HFFc6 (cell line): Measurements from ENCODE around the gene KRT6B. TPM values are rescaled to one million over a fixed set of nuclear protein-coding genes. Genes with fewer than 3 reads are reported as not detected.
"Not testable (repeated sequence)": the region's sequence is repeated elsewhere in the genome, so short reads cannot be mapped to it uniquely, and the experiment has no call there.

ENCODE experiments used
- DNase-seq: peaks from one replicate; pipeline ENCODE4 v3.0.0-alpha.2; 2018
- H3K27ac Mint-ChIP-seq: 2 replicates; pipeline ENCODE4 v1.8.0; 2020; ENCODE audit warnings: mild to moderate bottlenecking, mixed read lengths
- H3K27me3 Mint-ChIP-seq: 2 replicates; pipeline ENCODE4 v1.8.0; 2021; ENCODE audit warnings: mild to moderate bottlenecking, moderate library complexity, mixed read lengths; ENCODE audit not compliant: insufficient read depth
- H3K36me3 Mint-ChIP-seq: 2 replicates; pipeline ENCODE4 v1.8.0; 2021; ENCODE audit warnings: low read depth, mixed read lengths
- H3K4me1 Mint-ChIP-seq: 2 replicates; pipeline ENCODE4 v1.8.0; 2020; ENCODE audit warnings: low read depth, mixed read lengths
- H3K4me3 Mint-ChIP-seq: 2 replicates; pipeline ENCODE4 v1.8.0; 2020; ENCODE audit warnings: mild to moderate bottlenecking, moderate library complexity, mixed read lengths
- H3K9me3 Mint-ChIP-seq: 2 replicates; pipeline ENCODE4 v1.8.0; 2020; ENCODE audit warnings: mild to moderate bottlenecking, mixed read lengths
- CTCF ChIP-seq: fragments of 200-600 bp; sonication (generic); IDR thresholded peaks from 2 replicates; pipeline ENCODE4 v1.5.0; 2021; ENCODE audit warnings: antibody characterized with exemption, mild to moderate bottlenecking
- total RNA-seq, 6 experiments: library from RNA; stranded (reverse); fragmentation: NEBNext Ultra II Directional; extraction: Animal tissue kit (Norgen Biotek cat#: 25700); gene quantifications; 2 replicates in 1 of 6; 3 replicates in 5 of 6; pipeline ENCODE4 v1.2.3, GENCODE V29; 2021

Gene KRT6B
- total RNA-seq, 6 experiments from 2014 or later: not detected

DNA sequence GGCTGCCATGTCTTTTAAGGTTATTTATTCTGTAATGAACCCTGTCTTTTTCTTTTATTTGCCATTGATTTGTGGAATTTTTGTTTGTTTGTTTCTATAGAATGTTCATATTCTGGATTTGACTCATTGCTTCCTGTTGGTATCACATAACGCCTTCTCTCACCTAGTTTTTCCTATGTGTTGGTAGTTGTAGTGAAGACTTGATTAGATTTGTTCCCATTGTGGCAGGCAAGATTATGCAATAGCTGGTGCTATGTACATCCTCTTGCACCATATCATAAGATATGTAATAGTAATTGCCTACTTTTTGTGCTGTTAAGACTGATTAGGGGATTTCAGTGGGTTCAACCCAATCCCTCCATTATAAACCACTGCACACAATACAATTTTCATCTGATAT, 3.9 kb upstream of the KRT6B start:
- Mint-ChIP-seq H3K36me3 (no peaks in the 10 kb centered on the region), H3K27me3 (peaks cover 40% of the 10 kb centered on the region), H3K9me3 (no peaks in the 10 kb centered on the region), H3K27ac (no peak overlapping the region), H3K4me1 (no peaks in the 10 kb centered on the region), H3K4me3 (no peak overlapping the region)
- no peak for DNase-seq
- no peak for TF ChIP-seq CTCF

- TF ChIP-seq CTCF: no peak
- H3K27ac Mint-ChIP-seq: no peak overlapping the region
- peaks cover 48% of the 10 kb centered on the region for H3K27me3 Mint-ChIP-seq
- no peak overlapping the region for H3K4me3 Mint-ChIP-seq
- H3K9me3 Mint-ChIP-seq: no peaks in the 10 kb centered on the region
- H3K4me1 Mint-ChIP-seq: no peaks in the 10 kb centered on the region
- DNase-seq: no peak
- no peaks in the 10 kb centered on the region for H3K36me3 Mint-ChIP-seq
Observed at GRCh38 chr12:52454411-52455201, 2.7 kb upstream of the KRT6B start.

DNA sequence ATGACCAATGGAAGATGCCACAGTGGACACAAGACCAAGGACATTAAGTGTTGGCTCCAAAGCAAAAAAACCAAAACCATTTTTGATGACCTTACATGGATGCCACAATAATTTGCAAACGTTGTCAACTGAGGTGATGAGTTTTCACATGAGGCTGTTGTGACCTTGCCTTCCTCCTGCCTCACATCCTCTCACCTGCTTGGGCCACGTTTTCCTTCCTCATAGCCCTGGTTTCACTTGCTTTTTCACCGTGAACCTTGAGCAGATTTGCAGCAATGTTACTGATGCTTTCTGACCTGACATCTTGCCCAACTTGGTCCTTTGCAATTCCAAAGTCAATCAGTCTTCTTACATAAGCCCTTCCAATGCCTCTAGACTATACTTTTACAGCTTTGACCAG, 3.7 kb downstream of the KRT6B start:
- Mint-ChIP-seq H3K9me3 (no peaks in the 10 kb centered on the region), H3K36me3 (no peaks in the 10 kb centered on the region), H3K4me3 (no peak overlapping the region), H3K27ac (no peak overlapping the region), H3K4me1 (peaks cover 5% of the 10 kb centered on the region), H3K27me3 (peaks cover 40% of the 10 kb centered on the region)
- no peak for DNase-seq
- no peak for TF ChIP-seq CTCF

DNA sequence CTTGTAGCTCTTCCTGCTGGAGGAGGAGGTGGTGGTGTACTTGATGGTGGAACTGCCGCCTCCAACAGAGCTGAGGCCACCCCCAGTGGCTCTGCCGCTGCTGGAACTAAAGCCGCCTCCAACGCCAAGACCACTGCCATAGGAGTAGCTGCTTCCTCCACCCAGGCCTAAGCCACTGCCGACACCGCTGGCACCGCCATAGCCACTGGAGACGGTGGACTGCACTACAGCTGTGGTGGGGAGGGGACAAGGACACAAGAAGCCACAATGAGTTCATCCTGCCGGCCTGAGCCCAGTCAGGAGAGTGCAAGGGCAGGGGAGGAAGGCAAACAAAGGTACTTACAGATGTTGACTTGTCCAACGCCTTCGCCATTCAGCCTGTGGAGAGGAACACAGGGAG, 4.8 kb downstream of the KRT6B start:
- H3K36me3 Mint-ChIP-seq: not testable (repeated sequence)

DNA sequence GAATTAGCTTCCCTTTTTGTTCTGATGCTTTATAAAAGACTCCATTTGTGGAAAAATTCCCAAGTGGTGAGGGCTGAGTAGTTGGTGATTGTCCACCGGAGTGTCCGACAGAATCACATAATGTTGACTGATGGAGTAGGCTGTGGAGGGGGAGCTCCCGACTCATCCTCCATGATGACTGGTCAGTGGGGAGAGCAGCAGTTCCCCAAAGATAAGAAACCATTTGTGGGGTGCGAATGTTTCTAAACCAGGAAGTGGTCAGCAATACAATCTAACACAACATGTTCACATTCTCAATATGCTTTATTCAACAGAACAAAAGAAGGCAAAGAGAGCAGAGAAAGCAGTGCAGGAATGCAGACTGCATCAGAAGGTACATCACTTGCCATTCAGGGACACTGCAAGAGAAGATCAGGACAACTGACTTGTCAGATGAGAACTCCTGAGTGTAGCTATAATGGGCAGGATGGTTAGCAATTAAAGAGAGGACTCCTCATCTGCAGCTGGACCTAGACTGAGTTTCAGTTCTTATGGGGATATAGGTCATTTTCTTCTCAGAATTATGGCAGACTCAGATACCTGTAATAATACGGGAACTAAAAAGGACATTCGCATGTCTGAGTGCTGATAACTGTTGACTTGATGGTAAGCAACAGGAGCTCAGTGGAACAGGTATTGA, 5.4 kb downstream of the KRT6B start:
- H3K9me3 Mint-ChIP-seq: no peaks in the 10 kb centered on the region

More for the DNA sequence above, 4.8 kb downstream of the KRT6B start:
- not testable (repeated sequence) for H3K4me3 Mint-ChIP-seq, H3K27ac Mint-ChIP-seq, H3K9me3 Mint-ChIP-seq, DNase-seq
- peaks cover 41% of the 10 kb centered on the region for H3K27me3 Mint-ChIP-seq
- H3K4me1 Mint-ChIP-seq: peaks cover 15% of the 10 kb centered on the region

More for the DNA sequence above, 5.4 kb downstream of the KRT6B start:
- H3K36me3 Mint-ChIP-seq: no peaks in the 10 kb centered on the region
- peaks cover 22% of the 10 kb centered on the region for H3K4me1 Mint-ChIP-seq
- TF ChIP-seq CTCF: no peak
- H3K27me3 Mint-ChIP-seq: peaks cover 36% of the 10 kb centered on the region
- no peak overlapping the region for H3K4me3 Mint-ChIP-seq
- no peak overlapping the region for H3K27ac Mint-ChIP-seq
- no peak for DNase-seq
